Large intestine (tissue), 3 donors: ENCODE measurements around the gene CIAO3. TPM values are rescaled to one million over a fixed set of nuclear protein-coding genes. Genes with fewer than 3 reads are reported as not detected.

Source experiments
- DNase-seq, 2 donors: peaks; one replicate each; pipeline versions ENCODE4 v3.0.0 to v3.0.0-alpha.2; 2013
- H3K27ac ChIP-seq: one replicate; pipeline ENCODE4 v1.5.1; 2013; ENCODE audit warnings: low read length
- H3K27me3 ChIP-seq: 2 replicates; pipeline ENCODE4 v1.6.1; 2013; ENCODE audit warnings: low read length; ENCODE audit not compliant: control insufficient read depth, insufficient read depth
- H3K36me3 ChIP-seq: 2 replicates; pipeline ENCODE4 v1.6.1; 2013; ENCODE audit warnings: low read length; ENCODE audit not compliant: control insufficient read depth, insufficient read depth
- H3K4me1 ChIP-seq: one replicate; pipeline ENCODE4 v1.6.1; 2013; ENCODE audit warnings: low read length; ENCODE audit not compliant: control insufficient read depth, insufficient read depth
- H3K4me3 ChIP-seq: one replicate; pipeline ENCODE4 v1.5.1; 2013; ENCODE audit warnings: low read length
- H3K9me3 ChIP-seq: one replicate; pipeline ENCODE4 v1.6.1; 2013; ENCODE audit warnings: mild to moderate bottlenecking, low read depth, low read length, moderate library complexity; ENCODE audit not compliant: control insufficient read depth
- WGBS: methylation state at CpG from one replicate; pipeline ENCODE4 v1.1.5; 2013; ENCODE audit warnings: low lambda C conversion rate; ENCODE audit not compliant: insufficient coverage; 5-methylcytosine and 5-hydroxymethylcytosine counted together
- polyA plus RNA-seq: library from polyadenylated mRNA; unstranded; fragments of 120-200 nt; gene quantifications from one replicate; pipeline ENCODE4 v1.2.1, GENCODE V29; 2013

The CIAO3 gene
- polyA plus RNA-seq, 1 donor, result 31.3 TPM

DNA sequence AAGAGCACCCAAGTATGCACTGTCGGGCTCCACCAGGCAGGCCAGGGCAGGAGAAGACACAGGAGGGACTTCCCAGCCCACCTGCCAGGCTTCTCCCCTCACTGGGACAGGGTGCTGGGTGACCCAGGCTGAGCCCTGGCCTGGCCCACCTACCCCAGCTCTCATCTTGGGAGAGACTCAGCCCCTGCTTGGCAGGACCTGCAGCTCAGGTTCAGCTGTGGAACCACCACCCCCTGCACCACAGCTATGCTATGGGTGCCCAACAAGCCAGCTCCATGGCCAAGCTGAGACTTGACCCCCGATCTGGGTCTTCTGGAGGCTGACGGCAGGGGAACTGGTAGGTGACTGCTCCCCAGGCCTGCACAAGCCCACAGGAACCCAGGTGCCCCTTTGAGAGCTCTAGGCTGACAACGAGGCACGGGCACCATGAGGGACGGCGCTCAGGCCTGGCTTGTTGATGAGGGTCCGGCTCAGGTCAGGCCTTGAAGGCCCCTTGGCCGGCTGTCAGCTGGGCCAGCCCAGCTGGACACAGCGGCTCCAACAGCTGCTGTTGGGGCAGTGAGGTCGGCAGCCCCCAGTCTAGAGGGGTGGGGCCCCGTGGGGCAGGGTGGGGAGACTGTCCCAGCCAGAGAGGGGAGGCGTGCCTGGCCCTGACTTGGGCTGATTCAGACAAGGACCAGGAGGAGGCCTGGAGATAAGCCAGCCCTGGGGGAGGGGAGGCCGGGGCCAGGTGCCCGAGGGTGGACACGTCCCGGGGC, 42.8 kb upstream of the CIAO3 start:
- H3K4me3 ChIP-seq, result no peak overlapping the region
- no CpG with 5 or more reads among the region's 17 CpGs for WGBS
- H3K4me1 ChIP-seq, result peaks cover 5% of the 10 kb centered on the region
- no peak overlapping the region for H3K27ac ChIP-seq
- peaks cover 4% of the 10 kb centered on the region for H3K27me3 ChIP-seq
- DNase-seq, result no peak
- no peaks in the 10 kb centered on the region for H3K9me3 ChIP-seq
- H3K36me3 ChIP-seq, result peaks cover 10% of the 10 kb centered on the region

GRCh38 chr16:782766-783403, 42.1 kb upstream of the CIAO3 start:
- Histone ChIP-seq H3K27ac (no peak overlapping the region), H3K4me1 (peaks cover 5% of the 10 kb centered on the region), H3K27me3 (peaks cover 8% of the 10 kb centered on the region), H3K36me3 (peaks cover 10% of the 10 kb centered on the region), H3K9me3 (no peaks in the 10 kb centered on the region), H3K4me3 (no peak overlapping the region)
- no peak for DNase-seq
- no CpG with 5 or more reads among the region's 36 CpGs for WGBS

DNA sequence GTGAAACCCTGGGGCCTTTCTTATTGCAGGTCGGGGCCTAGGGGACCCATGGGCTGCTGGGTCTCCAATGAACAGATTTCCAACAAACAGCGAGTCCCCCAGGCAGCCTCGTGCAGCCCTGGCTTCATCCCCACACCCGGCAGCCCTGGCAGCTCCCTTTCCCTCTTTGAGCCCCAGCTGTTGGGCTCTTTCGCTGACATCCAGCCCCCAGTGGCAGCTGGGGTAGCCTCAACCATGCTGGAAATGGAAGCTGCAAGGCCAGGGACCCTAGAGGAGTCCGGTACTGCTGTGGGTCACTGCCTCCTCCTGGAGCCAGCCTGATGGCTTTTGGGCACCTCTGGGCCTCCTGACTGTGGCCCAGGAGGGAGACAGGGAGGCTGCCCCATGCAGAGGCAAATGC, 41.5 kb upstream of the CIAO3 start:
- Histone ChIP-seq H3K27me3 (peaks cover 8% of the 10 kb centered on the region), H3K4me3 (no peak overlapping the region), H3K27ac (no peak overlapping the region), H3K9me3 (no peaks in the 10 kb centered on the region), H3K36me3 (peaks cover 10% of the 10 kb centered on the region), H3K4me1 (peaks cover 3% of the 10 kb centered on the region)
- DNase-seq, result no peak
- no CpG with 5 or more reads among the region's 6 CpGs for WGBS

GRCh38 chr16:781346-782010, 40.7 kb upstream of the CIAO3 start:
- DNase-seq, result no peak
- Histone ChIP-seq H3K27me3 (peaks cover 8% of the 10 kb centered on the region), H3K4me1 (no peaks in the 10 kb centered on the region), H3K27ac (no peak overlapping the region), H3K9me3 (no peaks in the 10 kb centered on the region), H3K4me3 (no peak overlapping the region), H3K36me3 (peaks cover 7% of the 10 kb centered on the region)
- WGBS, result no CpG with 5 or more reads among the region's 19 CpGs

DNA sequence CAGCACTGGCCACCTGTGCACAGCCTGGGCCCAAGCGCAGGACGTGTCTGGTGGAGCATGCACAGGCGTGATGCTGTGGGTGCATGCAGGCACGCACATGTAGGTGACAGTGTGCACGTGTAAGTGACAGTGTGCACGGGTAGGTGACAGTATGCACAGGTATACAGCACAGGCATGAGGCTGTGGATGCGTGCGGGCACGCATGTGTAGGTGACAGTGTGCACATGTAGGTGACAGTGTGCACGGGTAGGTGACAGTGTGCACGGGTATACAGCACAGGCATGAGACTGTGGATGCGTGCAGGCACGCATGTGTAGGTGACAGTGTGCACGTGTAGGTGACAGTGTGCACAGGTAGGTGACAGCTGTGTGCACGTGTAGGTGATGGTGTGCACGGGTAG, 39.5 kb upstream of the CIAO3 start:
- Histone ChIP-seq H3K4me1 (no peaks in the 10 kb centered on the region), H3K9me3 (no peaks in the 10 kb centered on the region), H3K4me3 (no peak overlapping the region), H3K36me3 (no peaks in the 10 kb centered on the region), H3K27me3 (peaks cover 8% of the 10 kb centered on the region), H3K27ac (no peak overlapping the region)
- WGBS, result 96% methylated on average over 5 of the region's 16 CpGs
- DNase-seq, result no peak

- Histone ChIP-seq H3K27me3 (peaks cover 8% of the 10 kb centered on the region), H3K4me1 (no peaks in the 10 kb centered on the region), H3K4me3 (no peak overlapping the region), H3K27ac (no peak overlapping the region), H3K9me3 (no peaks in the 10 kb centered on the region), H3K36me3 (no peaks in the 10 kb centered on the region)
- WGBS, result no CpG with 5 or more reads among the region's 13 CpGs
- no peak for DNase-seq
These were observed 38.8 kb upstream of the CIAO3 start for GRCh38 chr16:779561-779960.

- H3K27ac ChIP-seq, result no peak overlapping the region
- H3K36me3 ChIP-seq, result no peaks in the 10 kb centered on the region
- 100% methylated on average over 1 of the region's 6 CpGs for WGBS
- no peak overlapping the region for H3K4me3 ChIP-seq
- DNase-seq, result no peak
- H3K9me3 ChIP-seq, result no peaks in the 10 kb centered on the region
- H3K4me1 ChIP-seq, result no peaks in the 10 kb centered on the region
- H3K27me3 ChIP-seq, result peaks cover 8% of the 10 kb centered on the region
These were observed 38.2 kb upstream of the CIAO3 start for GRCh38 chr16:778909-779527.

DNA sequence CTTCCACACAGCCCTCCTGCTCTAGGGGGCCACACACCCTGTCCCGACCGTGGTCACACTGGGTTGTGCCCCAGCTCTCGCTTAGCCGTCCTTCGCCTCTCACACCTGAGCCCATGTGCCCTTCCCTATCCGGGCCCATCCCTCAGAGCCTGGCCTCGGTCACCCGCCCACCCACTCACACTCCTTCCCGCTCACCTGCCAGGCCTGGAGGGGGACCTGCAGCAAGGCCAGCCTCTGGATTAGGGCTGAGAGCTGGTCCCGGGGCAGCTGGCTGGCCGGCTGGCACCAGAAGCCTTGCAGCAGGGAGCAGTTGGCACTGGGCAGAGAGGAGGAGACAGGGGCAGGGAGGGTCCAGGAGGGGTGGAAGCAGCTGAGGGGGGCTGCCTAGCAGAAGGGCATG, 37.6 kb upstream of the CIAO3 start:
- no peak overlapping the region for H3K27ac ChIP-seq
- no peak overlapping the region for H3K4me3 ChIP-seq
- H3K36me3 ChIP-seq, result no peaks in the 10 kb centered on the region
- H3K27me3 ChIP-seq, result peaks cover 8% of the 10 kb centered on the region
- DNase-seq, result no peak
- no CpG with 5 or more reads among the region's 11 CpGs for WGBS
- no peaks in the 10 kb centered on the region for H3K4me1 ChIP-seq
- no peaks in the 10 kb centered on the region for H3K9me3 ChIP-seq

- Histone ChIP-seq H3K4me1 (no peaks in the 10 kb centered on the region), H3K36me3 (no peaks in the 10 kb centered on the region), H3K27ac (no peak overlapping the region), H3K4me3 (no peak overlapping the region), H3K9me3 (no peaks in the 10 kb centered on the region), H3K27me3 (peaks cover 8% of the 10 kb centered on the region)
- WGBS, result no CpG with 5 or more reads among the region's 16 CpGs
- no peak for DNase-seq
These were observed 37.0 kb upstream of the CIAO3 start for GRCh38 chr16:777826-778225.

DNA sequence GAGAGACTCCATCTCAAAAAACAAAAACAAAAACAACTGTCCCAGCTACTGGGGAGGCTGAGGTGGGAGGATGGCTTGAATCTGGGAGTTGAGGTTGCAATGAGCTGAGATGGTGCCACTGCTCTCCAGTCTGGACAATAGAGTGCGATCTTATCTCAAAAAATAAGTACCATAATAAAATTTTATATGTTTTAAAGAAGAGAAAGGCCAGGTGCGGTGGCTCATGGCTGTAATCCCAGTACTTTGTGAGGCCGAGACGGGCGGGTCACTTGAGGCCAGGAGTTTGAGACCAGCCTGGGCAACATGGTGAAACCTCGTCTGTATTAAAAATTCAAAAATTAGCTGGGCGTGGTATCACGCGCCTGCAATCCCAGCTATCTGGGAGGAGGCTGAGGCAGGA, 36.0 kb upstream of the CIAO3 start:
- no peak overlapping the region for H3K4me3 ChIP-seq
- no peak for DNase-seq
- WGBS, result no CpG with 5 or more reads among the region's 9 CpGs
- H3K36me3 ChIP-seq, result no peaks in the 10 kb centered on the region
- H3K4me1 ChIP-seq, result no peaks in the 10 kb centered on the region
- H3K9me3 ChIP-seq, result no peaks in the 10 kb centered on the region
- no peak overlapping the region for H3K27ac ChIP-seq
- peaks cover 4% of the 10 kb centered on the region for H3K27me3 ChIP-seq
